Retina (tissue), 1 donor: Measurements from ENCODE around the gene AGER.

ENCODE experiments used
- DNase-seq: peaks from one replicate; pipeline ENCODE4 v3.0.0-alpha.2; 2016

AGER gene

GRCh38 chr6:32185681-32186131 is 1.7 kb upstream of the AGER start:
- DNase-seq = peak; percentile 39

- no peak for DNase-seq
Observed at GRCh38 chr6:32183483-32184083, 470 bp downstream of the AGER start.

GRCh38 chr6:32183030-32183429 is 1.0 kb downstream of the AGER start:
- DNase-seq = no peak

DNA sequence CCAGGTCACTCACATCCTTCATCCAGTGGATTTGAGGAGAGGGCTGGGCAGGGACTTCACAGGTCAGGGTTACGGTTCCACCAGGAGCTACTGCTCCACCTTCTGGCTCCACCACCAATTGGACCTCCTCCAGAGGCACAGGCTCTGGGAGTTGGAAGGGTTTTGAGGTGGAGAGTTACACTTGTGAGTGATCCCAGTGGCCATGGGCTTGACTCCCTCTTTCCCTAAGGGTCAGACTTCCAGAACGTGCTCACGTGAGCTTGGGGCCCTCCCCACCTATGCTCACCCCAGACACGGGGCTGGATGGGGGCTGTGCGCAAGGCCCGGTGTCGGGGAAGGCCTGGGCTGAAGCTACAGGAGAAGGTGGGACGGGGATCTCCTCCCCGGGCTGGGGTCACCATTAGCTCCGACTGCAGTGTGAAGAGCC is 1.5 kb downstream of the AGER start:
- DNase-seq = no peak

GRCh38 chr6:32181915-32182529 is 2.0 kb downstream of the AGER start:
- DNase-seq = no peak

DNA sequence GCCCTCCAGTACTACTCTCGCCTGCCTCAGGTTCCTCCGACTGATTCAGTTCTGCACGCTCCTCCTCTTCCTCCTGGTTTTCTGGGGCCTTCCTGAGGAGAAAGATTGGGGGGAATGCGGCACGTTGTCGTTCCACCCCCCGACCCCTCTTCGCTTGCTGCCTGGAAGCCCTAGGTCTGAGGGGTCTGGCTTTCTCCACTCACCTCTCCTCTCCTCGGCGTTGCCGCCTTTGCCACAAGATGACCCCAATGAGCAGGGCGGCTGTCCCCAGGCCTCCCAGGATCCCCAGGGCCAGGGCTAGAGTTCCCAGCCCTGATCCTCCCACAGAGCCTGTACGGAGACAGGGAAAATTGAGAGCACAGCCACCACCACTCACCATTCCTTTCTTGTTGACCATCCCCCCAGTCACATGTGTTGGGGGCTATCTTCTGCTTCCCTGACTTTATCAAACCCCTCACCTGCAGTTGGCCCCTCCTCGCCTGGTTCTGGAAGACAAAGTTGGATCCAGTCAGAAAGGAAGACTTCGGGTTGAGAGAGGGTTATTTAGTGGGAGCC is 2.8 kb downstream of the AGER start:
- no peak for DNase-seq

DNA sequence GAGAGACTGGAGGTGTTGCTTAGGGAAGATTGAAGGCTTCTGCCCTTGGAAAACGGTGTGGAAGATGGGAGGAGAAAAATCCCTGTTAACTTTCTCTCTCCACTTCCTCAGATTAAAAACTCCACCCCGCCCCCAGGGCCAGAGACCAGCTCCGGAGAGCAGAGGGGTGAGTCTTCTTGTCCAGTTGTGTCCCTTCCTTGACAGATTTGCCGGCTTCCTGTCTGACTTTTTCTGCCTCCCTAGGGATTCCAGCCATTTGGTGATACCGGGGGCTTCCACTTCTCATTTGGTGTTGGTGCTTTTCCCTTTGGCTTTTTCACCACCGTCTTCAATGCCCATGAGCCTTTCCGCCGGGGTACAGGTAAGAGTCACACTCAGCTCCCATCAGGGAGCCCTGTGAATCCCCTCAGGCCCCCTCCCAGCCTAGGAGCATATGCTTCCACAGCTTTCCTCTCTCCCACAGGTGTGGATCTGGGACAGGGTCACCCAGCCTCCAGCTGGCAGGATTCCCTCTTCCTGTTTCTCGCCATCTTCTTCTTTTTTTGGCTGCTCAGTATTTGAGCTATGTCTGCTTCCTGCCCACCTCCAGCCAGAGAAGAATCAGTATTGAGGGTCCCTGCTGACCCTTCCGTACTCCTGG is 4.2 kb downstream of the AGER start:
- no peak for DNase-seq

- no peak for DNase-seq
Observed at GRCh38 chr6:32178547-32179440, 5.3 kb downstream of the AGER start.

- DNase-seq = peak; percentile 98
Observed at GRCh38 chr6:32177788-32178546, 6.1 kb downstream of the AGER start, which contains the start of gene RNF5. RNF5 (plus strand) TSS chr6:32178405; CDS start chr6:32178512, 107 bp downstream.

DNA sequence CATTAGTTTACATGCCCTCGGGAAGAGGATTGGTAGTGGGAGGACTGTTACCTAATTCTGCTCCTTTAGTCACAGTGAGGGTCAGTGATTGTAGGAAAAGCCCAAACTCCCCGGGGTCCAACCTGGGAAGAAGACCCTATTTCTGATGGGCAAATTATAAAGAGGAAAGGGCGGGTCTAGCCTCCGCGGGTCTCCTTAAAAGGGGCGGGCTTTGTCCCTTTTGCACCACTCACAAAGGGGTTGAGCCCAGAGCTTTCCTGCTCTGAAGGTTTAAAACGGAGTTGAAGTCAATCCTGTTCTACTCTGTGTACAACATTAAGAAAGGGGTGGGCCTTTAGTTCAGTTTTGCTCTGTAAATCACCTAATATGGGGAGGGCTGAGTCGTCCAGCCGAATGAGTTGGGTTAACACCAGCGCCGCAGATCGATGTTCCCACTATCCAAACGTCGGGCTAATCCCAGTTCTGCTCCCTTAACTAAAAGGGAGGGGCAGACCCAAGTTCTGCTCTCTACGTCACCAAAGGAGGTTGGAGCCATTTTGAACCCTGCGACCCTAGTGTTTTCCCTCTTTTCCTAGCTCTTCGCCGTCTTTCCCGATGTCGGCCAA is 6.8 kb downstream of the AGER start:
- no peak for DNase-seq

GRCh38 chr6:32176476-32177182 is 7.4 kb downstream of the AGER start:
- peak; percentile 34 for DNase-seq

DNA sequence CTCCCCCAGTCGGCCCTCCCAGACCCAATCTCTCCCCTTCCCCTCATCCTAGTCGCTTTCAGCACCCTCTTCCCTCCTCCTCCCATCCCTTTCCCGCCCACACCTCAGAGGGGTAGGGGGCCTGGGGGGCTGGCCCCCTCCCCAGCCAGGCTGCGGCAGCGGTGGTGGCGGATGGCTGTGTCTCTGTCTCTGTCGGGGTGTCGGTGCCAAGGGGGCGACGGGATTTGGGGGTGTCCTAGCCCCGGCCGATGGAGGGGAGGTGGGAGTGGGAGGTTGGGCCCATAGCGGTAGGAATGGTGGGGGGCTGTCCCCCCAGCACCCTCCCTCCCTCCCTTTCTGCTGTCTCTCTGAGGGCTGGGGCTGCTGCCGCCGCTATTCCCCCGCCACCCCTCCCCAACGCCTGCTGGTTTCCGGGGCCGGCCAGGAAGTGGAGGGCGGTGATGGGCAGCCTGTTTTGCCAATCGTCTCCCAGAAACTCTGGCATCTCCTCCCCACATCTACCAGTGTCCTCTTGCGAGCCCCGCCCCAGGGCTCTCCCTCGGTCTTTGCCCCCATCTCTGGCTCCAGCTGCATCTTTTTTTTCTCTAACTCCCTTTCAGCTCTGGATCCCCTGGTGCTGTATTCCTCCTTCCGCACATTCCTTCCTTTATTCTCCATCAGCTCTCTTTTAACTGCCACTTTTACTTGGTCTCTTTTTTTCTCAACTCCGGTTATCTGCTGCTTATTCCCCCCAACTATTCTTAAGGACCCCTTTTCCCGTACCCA is 8.2 kb downstream of the AGER start, which contains the start of gene AGPAT1:
Gene AGPAT1, minus strand, starts transcription at position 374 of the 765 bp plus-strand sequence. CDS start 4,588 bp downstream, outside the sequence.
- peak; percentile 97 for DNase-seq

DNA sequence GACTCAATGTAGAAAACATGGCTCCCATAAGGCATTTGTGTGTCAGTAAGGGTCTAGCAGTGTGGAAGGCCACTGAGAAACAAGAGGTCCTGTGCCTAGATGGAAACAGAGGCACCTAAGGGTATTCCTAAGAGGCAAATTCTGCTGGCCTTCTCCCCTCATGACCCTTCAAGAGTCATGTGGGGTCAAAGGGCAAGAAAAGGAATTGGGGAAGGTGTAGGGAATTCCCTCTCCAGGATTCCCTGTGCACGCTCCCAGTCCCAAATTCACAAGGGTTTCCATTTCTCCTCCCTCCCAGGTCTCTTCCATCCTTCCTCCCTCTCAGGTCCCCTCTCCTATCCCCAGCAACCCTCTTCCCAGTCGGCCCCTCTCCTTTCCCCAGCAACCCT is 8.7 kb downstream of the AGER start:
- DNase-seq = no peak

DNA sequence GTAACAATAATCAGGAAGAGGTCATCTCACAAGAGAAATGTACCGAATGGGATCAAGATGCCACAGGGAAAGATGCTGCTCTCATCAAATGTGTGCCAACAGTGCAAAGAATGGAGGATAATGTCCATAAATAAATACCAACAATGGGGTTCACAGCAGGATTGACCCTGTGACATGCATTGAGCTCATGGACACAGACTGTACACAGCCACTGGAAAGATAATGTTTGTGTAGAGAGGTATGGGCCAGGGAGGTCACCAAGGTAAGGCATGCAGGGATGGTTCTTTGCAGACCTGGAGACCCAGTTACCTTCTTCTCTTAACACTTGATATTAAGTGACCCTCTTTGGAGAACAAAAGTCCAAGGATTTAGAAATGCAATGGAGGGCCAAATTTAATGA is 9.6 kb downstream of the AGER start:
- no peak for DNase-seq

- no peak for DNase-seq
Observed at GRCh38 chr6:32173051-32173727, 10.9 kb downstream of the AGER start.

GRCh38 chr6:32171234-32171633 is 12.8 kb downstream of the AGER start:
- no peak for DNase-seq

- DNase-seq = no peak
Observed at GRCh38 chr6:32170294-32170693, 13.8 kb downstream of the AGER start.

DNA sequence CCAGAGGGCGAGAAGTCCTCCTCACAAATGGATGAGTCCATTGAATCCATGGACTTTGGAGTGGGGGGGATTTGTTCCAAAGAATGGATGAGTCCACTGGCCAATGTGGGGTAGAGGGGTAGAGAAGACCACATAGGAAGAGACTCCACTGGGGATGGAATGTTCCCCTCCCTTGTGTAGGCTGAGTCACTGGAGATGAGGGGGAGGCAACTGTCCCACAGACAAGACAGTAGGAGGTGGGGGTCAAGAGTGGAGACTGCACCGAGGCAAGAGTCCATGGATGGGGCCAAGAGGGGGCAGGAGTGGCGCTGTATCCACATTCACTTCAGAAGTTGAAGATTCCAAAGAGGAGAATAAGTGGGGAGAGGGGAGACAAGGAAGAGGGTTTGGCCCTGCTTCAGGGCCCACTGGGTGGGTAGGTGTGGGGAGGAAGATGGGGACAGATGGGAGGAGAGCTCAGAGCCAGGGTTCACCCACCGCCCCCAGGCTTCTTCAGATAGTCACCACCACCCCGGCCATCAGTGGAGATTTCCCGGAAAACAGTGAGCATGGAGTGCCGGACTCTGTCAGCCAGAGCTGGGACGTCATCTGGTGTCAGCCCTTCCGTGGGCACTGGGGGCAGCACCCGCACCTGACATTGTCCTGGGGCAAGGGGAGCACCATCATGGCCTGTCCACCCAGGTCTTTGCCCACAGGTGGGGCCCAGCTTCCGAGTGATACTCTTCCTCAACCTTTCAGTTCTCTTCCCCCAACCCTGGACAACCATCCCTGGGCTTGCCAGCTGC is 15.1 kb downstream of the AGER start:
- no peak for DNase-seq

GRCh38 chr6:32168350-32168749 is 15.7 kb downstream of the AGER start:
- no peak for DNase-seq
